ENCODE data around the gene DPM2.

GRCh38 chr9:127896395-127897192, 41.1 kb downstream of the DPM2 start:
- TF ChIP-seq NFE2L1 (CRISPR knock-in tag; IDR thresholded peaks at IDR 0.05): no peak
- TF ChIP-seq, protein P1, sequence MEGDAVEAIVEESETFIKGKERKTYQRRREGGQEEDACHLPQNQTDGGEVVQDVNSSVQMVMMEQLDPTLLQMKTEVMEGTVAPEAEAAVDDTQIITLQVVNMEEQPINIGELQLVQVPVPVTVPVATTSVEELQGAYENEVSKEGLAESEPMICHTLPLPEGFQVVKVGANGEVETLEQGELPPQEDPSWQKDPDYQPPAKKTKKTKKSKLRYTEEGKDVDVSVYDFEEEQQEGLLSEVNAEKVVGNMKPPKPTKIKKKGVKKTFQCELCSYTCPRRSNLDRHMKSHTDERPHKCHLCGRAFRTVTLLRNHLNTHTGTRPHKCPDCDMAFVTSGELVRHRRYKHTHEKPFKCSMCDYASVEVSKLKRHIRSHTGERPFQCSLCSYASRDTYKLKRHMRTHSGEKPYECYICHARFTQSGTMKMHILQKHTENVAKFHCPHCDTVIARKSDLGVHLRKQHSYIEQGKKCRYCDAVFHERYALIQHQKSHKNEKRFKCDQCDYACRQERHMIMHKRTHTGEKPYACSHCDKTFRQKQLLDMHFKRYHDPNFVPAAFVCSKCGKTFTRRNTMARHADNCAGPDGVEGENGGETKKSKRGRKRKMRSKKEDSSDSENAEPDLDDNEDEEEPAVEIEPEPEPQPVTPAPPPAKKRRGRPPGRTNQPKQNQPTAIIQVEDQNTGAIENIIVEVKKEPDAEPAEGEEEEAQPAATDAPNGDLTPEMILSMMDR (IDR thresholded peaks at IDR 0.05): no peak
- no peak for TF ChIP-seq HMGXB4 (CRISPR knock-in tag; IDR thresholded peaks at IDR 0.05)
- TF ChIP-seq, protein P2, sequence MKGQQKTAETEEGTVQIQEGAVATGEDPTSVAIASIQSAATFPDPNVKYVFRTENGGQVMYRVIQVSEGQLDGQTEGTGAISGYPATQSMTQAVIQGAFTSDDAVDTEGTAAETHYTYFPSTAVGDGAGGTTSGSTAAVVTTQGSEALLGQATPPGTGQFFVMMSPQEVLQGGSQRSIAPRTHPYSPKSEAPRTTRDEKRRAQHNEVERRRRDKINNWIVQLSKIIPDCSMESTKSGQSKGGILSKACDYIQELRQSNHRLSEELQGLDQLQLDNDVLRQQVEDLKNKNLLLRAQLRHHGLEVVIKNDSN (CRISPR knock-in tag; IDR thresholded peaks at IDR 0.05): no peak
- no peak for TF ChIP-seq ATF3 (CRISPR knock-in tag; conservative IDR thresholded peaks at IDR 0.05)
- TF ChIP-seq JAZF1 (CRISPR knock-in tag; IDR thresholded peaks at IDR 0.05): no peak
- TF ChIP-seq, protein P3, sequence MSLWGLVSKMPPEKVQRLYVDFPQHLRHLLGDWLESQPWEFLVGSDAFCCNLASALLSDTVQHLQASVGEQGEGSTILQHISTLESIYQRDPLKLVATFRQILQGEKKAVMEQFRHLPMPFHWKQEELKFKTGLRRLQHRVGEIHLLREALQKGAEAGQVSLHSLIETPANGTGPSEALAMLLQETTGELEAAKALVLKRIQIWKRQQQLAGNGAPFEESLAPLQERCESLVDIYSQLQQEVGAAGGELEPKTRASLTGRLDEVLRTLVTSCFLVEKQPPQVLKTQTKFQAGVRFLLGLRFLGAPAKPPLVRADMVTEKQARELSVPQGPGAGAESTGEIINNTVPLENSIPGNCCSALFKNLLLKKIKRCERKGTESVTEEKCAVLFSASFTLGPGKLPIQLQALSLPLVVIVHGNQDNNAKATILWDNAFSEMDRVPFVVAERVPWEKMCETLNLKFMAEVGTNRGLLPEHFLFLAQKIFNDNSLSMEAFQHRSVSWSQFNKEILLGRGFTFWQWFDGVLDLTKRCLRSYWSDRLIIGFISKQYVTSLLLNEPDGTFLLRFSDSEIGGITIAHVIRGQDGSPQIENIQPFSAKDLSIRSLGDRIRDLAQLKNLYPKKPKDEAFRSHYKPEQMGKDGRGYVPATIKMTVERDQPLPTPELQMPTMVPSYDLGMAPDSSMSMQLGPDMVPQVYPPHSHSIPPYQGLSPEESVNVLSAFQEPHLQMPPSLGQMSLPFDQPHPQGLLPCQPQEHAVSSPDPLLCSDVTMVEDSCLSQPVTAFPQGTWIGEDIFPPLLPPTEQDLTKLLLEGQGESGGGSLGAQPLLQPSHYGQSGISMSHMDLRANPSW (CRISPR knock-in tag; conservative IDR thresholded peaks at IDR 0.05; ENCODE audit: low read depth): no peak
- TF ChIP-seq SMAD4 (CRISPR knock-in tag; IDR thresholded peaks at IDR 0.05): no peak
- TF ChIP-seq ZBTB21 (CRISPR knock-in tag; IDR thresholded peaks at IDR 0.05; ENCODE audit: borderline replicate concordance): no peak
